HCT116 (cell line): ENCODE data around the gene TIAM1. TPM values are rescaled to one million over a fixed set of nuclear protein-coding genes. Genes with fewer than 3 reads are reported as not detected.

ENCODE experiments used
- ATAC-seq: fragments of 200-7000 bp; cut with Tn5 transposase; 2 replicates; pipeline ENCODE4 v1.9.1; 2020; ENCODE audit warnings: mild to moderate bottlenecking, moderate library complexity
- BruUV-seq: library from RNA; stranded (reverse); fragments of 400-500 nt; replicated peaks from 2 replicates; lab custom pipeline; 2021; lab: Mats Ljungman, UMichigan
- CTCF ChIA-PET: fragments of 300-600 bp; sonication (Branson Sonifier 250); formaldehyde crosslinking; loops from one replicate; lab custom pipeline; 2021; ENCODE audit warnings: antibody characterized with exemption; lab: Charles Lee
- POLR2A ChIA-PET: fragments of 300-600, 350-600 bp; sonication (Branson Sonifier 250); formaldehyde crosslinking; loops from one replicate; lab custom pipeline; 2021; ENCODE audit warnings: antibody characterized with exemption; lab: Charles Lee
- RAD21 ChIA-PET, 2 experiments: fragments of 300-600 bp; sonication (Branson Sonifier 250); formaldehyde crosslinking; loops; one replicate each; lab custom pipeline; 2023; ENCODE audit warnings: low total read pairs in 2 of 2; ENCODE audit not compliant: uncharacterized antibody in 2 of 2, unreplicated experiment in 2 of 2, low non-redundant PET in 1 of 2; lab: Charles Lee
- DNase-seq: peaks from one replicate; pipeline ENCODE4 v3.0.0-alpha.2; 2010; ENCODE audit warnings: low read depth, low spot score
- H2AFZ ChIP-seq: fragments of 200-600 bp; shearing (Covaris generic), sonication (generic); 2 replicates; pipeline ENCODE4 v1.6.1; 2017; ENCODE audit warnings: low read depth, mixed run types, mixed read lengths, antibody characterized with exemption, low read length; ENCODE audit not compliant: poor library complexity, severe bottlenecking
- H3K27ac ChIP-seq: 2 replicates; pipeline ENCODE4 v1.5.1; 2012; ENCODE audit warnings: low read depth, low read length
- H3K27me3 ChIP-seq: fragments of 200-600 bp; sonication (generic); 2 replicates; pipeline ENCODE4 v1.6.1; 2016; ENCODE audit warnings: mixed run types, low read length, mixed read lengths; ENCODE audit not compliant: insufficient read depth
- H3K36me3 ChIP-seq, 2 experiments: fragments of 200-500 bp in 1 of 2; fragments of 200-600 bp in 1 of 2; sonication (Bioruptor generic) in 1 of 2; sonication (generic) in 1 of 2; 2 replicates each; pipeline versions ENCODE4 v1.5.1 to v1.6.1; 2014 to 2016; ENCODE audit warnings: low read length in 2 of 2, inconsistent platforms in 1 of 2, mixed read lengths in 1 of 2, mixed run types in 1 of 2; ENCODE audit not compliant: insufficient read depth in 2 of 2, control insufficient read depth in 1 of 2
- H3K4me1 ChIP-seq, 2 experiments: fragments of 200-600 bp in 1 of 2; sonication (generic) in 1 of 2; 2 replicates each; pipeline versions ENCODE4 v1.5.1 to v1.6.1; 2012 to 2017; ENCODE audit warnings: low read length in 2 of 2, inconsistent platforms in 1 of 2, mild to moderate bottlenecking in 1 of 2, mixed read lengths in 1 of 2, mixed run types in 1 of 2, moderate library complexity in 1 of 2; ENCODE audit not compliant: insufficient read depth in 2 of 2, control insufficient read depth in 1 of 2
- H3K4me2 ChIP-seq: fragments of 200-600 bp; sonication (generic); 2 replicates; pipeline ENCODE4 v1.6.1; 2017; ENCODE audit warnings: mixed run types, low read length, mixed read lengths
- H3K4me3 ChIP-seq, 2 experiments: fragments of 200-600 bp in 1 of 2; sonication (generic) in 1 of 2; replicated peaks in 1 of 2; 2 replicates each; pipeline ENCODE4 v1.5.1; 2011 to 2016; ENCODE audit warnings: low read length in 2 of 2, control low read depth in 1 of 2, low read depth in 1 of 2, mild to moderate bottlenecking in 1 of 2, mixed read lengths in 1 of 2, mixed run types in 1 of 2
- H3K79me2 ChIP-seq: fragments of 200-600 bp; sonication (generic); 2 replicates; pipeline ENCODE4 v1.6.1; 2017; ENCODE audit warnings: mild to moderate bottlenecking, mixed run types, low read length, moderate library complexity, mixed read lengths; ENCODE audit not compliant: insufficient read depth
- H3K9ac ChIP-seq: fragments of 200-600 bp; sonication (generic); 2 replicates; pipeline ENCODE4 v1.6.1; 2016; ENCODE audit warnings: low read length, mixed read lengths
- H3K9me2 ChIP-seq: fragments of 200-600 bp; sonication (generic), shearing (Covaris generic); 2 replicates; pipeline ENCODE4 v1.6.1; 2017; ENCODE audit warnings: mixed run types, mild to moderate bottlenecking, moderate library complexity; ENCODE audit not compliant: insufficient read depth
- H3K9me3 ChIP-seq, 2 experiments: fragments of 200-500 bp in 1 of 2; fragments of 200-600 bp in 1 of 2; sonication (Bioruptor generic) in 1 of 2; sonication (generic) in 1 of 2; 2 replicates each; pipeline ENCODE4 v1.6.1; 2014 to 2017; ENCODE audit warnings: low read length in 2 of 2, mixed read lengths in 2 of 2, inconsistent platforms in 1 of 2, low read depth in 1 of 2, mild to moderate bottlenecking in 1 of 2, mixed run types in 1 of 2, moderate library complexity in 1 of 2; ENCODE audit not compliant: control insufficient read depth in 1 of 2, insufficient read depth in 1 of 2
- H4K20me1 ChIP-seq: fragments of 200-600 bp; sonication (generic), shearing (Covaris generic); 2 replicates; pipeline ENCODE4 v1.6.1; 2017; ENCODE audit warnings: mixed run types, mild to moderate bottlenecking, moderate library complexity; ENCODE audit not compliant: insufficient read depth
- CEBPB ChIP-seq: IDR thresholded peaks from 2 replicates; pipeline ENCODE4 v1.6.1; 2012; ENCODE audit warnings: low read depth
- EZH2phosphoT487 ChIP-seq: fragments of 200-600 bp; IDR thresholded peaks from 2 replicates; pipeline ENCODE4 v1.6.1; 2018; ENCODE audit warnings: antibody characterized with exemption, borderline replicate concordance
- FOSL1 ChIP-seq: IDR thresholded peaks from 2 replicates; pipeline ENCODE4 v1.6.1; 2012; ENCODE audit warnings: low read depth
- POLR2AphosphoS5 ChIP-seq: IDR thresholded peaks from 2 replicates; pipeline ENCODE4 v1.6.1; 2011; ENCODE audit warnings: mild to moderate bottlenecking, low read depth, low read length, moderate library complexity
- RAD21 ChIP-seq: IDR thresholded peaks from 2 replicates; pipeline ENCODE4 v1.6.1; 2012; ENCODE audit warnings: low read depth, mild to moderate bottlenecking
- SIN3A ChIP-seq: IDR thresholded peaks from 2 replicates; pipeline ENCODE4 v1.6.1; 2012; ENCODE audit warnings: low read depth
- TCF7L2 ChIP-seq: IDR thresholded peaks from 2 replicates; pipeline ENCODE4 v1.7.0; 2011; ENCODE audit warnings: borderline replicate concordance, inconsistent platforms; ENCODE audit not compliant: insufficient read depth, insufficient read length; ENCODE audit errors: extremely low read depth
- ZNF274 ChIP-seq: fragments of 200-500 bp; sonication (Bioruptor generic); IDR thresholded peaks from 2 replicates; pipeline ENCODE4 v1.6.1; 2014; ENCODE audit warnings: mild to moderate bottlenecking, low read depth, low read length, inconsistent platforms
- intact Hi-C: fragments of 100-400 bp; cut with micrococcal nuclease; formaldehyde crosslinking; loops from 2 replicates; pipeline ENCODE4 v1.10.0; 2022
- total RNA-seq: library from RNA; stranded (reverse); gene quantifications from one replicate; pipeline ENCODE4 v1.2.1, GENCODE V29; 2021; ENCODE audit not compliant: unreplicated experiment
- TF ChIP-seq, protein P1 (sequence below): IDR thresholded peaks from 2 replicates; pipeline ENCODE4 v1.6.1; 2011; ENCODE audit warnings: mild to moderate bottlenecking, low read length, moderate library complexity; ENCODE audit not compliant: insufficient replicate concordance; ENCODE audit errors: extremely low read depth
- TF ChIP-seq, protein P2 (sequence below): IDR thresholded peaks from 2 replicates; pipeline ENCODE4 v1.6.1; 2012
- TF ChIP-seq, protein P3 (sequence below): IDR thresholded peaks from 2 replicates; pipeline ENCODE4 v1.6.1; 2012; ENCODE audit warnings: low read depth
- TF ChIP-seq, protein P4 (sequence below): IDR thresholded peaks from 2 replicates; pipeline ENCODE4 v1.6.1; 2012
- TF ChIP-seq, protein P5 (sequence below), 3 experiments: fragments of 200-600 bp in 1 of 3; sonication (generic) in 1 of 3; IDR thresholded peaks in 2 of 3; conservative IDR thresholded peaks in 1 of 3; 2 replicates each; pipeline ENCODE4 v1.5.1; 2012 to 2017; ENCODE audit warnings: low read depth in 2 of 3, low read length in 2 of 3, antibody characterized with exemption in 1 of 3, borderline replicate concordance in 1 of 3, control low read depth in 1 of 3, mild to moderate bottlenecking in 1 of 3, mixed read lengths in 1 of 3, mixed run types in 1 of 3, moderate library complexity in 1 of 3; ENCODE audit not compliant: insufficient read depth in 1 of 3

TIAM1 gene
- total RNA-seq, 1 experiment from 2014 or later = 47.8 TPM

DNA sequence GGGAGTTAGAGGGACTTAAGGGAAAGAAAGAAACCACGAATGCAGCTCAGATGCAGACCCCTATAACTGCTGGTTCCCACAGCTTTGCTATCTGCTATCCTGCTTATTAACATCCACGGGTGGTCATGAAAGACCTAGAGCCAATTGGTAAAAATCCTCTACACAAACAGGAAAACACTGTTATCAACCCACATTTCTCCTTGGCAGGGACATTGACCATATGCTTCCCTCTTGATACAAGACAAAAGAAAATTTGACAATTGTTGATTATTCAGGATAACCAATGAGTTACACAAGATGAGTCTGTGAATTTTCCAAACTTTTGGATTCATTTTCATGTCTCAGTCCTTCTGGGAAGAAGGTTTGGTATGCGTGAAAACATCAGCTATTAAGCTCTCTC lies 90.4 kb downstream of the TIAM1 start:
- Histone ChIP-seq H3K9me2 (no peaks in the 10 kb centered on the region), H4K20me1 (no peaks in the 10 kb centered on the region), H2AFZ (no peak overlapping the region), H3K9ac (no peak overlapping the region), H3K9me3 (no peaks in the 10 kb centered on the region), H3K27ac (no peak overlapping the region), H3K79me2 (peaks cover 4% of the 10 kb centered on the region; the same call in 1 of the 2 replicates), H3K27me3 (no peaks in the 10 kb centered on the region), H3K4me2 (no peak overlapping the region), H3K36me3 (no peaks in the 10 kb centered on the region), H3K4me3 (no peak overlapping the region), H3K4me1 (peaks cover 0 to 4% of the 10 kb centered on the region in 2 experiments; a peak in 1 of 4 replicates)
- BruUV-seq = no TSS peak
- TF ChIP-seq SIN3A = no peak
- TF ChIP-seq RAD21 = no peak
- no peak for TF ChIP-seq TCF7L2
- no peak for TF ChIP-seq POLR2AphosphoS5
- TF ChIP-seq FOSL1 = no peak
- TF ChIP-seq, protein P1, sequence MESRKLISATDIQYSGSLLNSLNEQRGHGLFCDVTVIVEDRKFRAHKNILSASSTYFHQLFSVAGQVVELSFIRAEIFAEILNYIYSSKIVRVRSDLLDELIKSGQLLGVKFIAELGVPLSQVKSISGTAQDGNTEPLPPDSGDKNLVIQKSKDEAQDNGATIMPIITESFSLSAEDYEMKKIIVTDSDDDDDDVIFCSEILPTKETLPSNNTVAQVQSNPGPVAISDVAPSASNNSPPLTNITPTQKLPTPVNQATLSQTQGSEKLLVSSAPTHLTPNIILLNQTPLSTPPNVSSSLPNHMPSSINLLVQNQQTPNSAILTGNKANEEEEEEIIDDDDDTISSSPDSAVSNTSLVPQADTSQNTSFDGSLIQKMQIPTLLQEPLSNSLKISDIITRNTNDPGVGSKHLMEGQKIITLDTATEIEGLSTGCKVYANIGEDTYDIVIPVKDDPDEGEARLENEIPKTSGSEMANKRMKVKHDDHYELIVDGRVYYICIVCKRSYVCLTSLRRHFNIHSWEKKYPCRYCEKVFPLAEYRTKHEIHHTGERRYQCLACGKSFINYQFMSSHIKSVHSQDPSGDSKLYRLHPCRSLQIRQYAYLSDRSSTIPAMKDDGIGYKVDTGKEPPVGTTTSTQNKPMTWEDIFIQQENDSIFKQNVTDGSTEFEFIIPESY = no peak
- TF ChIP-seq, protein P2, sequence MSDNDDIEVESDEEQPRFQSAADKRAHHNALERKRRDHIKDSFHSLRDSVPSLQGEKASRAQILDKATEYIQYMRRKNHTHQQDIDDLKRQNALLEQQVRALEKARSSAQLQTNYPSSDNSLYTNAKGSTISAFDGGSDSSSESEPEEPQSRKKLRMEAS = no peak
- TF ChIP-seq, protein P3, sequence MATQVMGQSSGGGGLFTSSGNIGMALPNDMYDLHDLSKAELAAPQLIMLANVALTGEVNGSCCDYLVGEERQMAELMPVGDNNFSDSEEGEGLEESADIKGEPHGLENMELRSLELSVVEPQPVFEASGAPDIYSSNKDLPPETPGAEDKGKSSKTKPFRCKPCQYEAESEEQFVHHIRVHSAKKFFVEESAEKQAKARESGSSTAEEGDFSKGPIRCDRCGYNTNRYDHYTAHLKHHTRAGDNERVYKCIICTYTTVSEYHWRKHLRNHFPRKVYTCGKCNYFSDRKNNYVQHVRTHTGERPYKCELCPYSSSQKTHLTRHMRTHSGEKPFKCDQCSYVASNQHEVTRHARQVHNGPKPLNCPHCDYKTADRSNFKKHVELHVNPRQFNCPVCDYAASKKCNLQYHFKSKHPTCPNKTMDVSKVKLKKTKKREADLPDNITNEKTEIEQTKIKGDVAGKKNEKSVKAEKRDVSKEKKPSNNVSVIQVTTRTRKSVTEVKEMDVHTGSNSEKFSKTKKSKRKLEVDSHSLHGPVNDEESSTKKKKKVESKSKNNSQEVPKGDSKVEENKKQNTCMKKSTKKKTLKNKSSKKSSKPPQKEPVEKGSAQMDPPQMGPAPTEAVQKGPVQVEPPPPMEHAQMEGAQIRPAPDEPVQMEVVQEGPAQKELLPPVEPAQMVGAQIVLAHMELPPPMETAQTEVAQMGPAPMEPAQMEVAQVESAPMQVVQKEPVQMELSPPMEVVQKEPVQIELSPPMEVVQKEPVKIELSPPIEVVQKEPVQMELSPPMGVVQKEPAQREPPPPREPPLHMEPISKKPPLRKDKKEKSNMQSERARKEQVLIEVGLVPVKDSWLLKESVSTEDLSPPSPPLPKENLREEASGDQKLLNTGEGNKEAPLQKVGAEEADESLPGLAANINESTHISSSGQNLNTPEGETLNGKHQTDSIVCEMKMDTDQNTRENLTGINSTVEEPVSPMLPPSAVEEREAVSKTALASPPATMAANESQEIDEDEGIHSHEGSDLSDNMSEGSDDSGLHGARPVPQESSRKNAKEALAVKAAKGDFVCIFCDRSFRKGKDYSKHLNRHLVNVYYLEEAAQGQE = no peak
- TF ChIP-seq ZNF274 = no peak
- no peak for TF ChIP-seq EZH2phosphoT487
- no peak for TF ChIP-seq CEBPB
- TF ChIP-seq, protein P4, sequence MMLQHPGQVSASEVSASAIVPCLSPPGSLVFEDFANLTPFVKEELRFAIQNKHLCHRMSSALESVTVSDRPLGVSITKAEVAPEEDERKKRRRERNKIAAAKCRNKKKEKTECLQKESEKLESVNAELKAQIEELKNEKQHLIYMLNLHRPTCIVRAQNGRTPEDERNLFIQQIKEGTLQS = no peak
- TF ChIP-seq, protein P5, sequence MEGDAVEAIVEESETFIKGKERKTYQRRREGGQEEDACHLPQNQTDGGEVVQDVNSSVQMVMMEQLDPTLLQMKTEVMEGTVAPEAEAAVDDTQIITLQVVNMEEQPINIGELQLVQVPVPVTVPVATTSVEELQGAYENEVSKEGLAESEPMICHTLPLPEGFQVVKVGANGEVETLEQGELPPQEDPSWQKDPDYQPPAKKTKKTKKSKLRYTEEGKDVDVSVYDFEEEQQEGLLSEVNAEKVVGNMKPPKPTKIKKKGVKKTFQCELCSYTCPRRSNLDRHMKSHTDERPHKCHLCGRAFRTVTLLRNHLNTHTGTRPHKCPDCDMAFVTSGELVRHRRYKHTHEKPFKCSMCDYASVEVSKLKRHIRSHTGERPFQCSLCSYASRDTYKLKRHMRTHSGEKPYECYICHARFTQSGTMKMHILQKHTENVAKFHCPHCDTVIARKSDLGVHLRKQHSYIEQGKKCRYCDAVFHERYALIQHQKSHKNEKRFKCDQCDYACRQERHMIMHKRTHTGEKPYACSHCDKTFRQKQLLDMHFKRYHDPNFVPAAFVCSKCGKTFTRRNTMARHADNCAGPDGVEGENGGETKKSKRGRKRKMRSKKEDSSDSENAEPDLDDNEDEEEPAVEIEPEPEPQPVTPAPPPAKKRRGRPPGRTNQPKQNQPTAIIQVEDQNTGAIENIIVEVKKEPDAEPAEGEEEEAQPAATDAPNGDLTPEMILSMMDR (IDR thresholded peaks at IDR 0.05 in 2 of 3, conservative IDR thresholded peaks at IDR 0.05 in 1 of 3; ENCODE audit: borderline replicate concordance in 1 of 3, insufficient read depth in 1 of 3, low read depth in 2 of 3, low read length in 2 of 3) = no peak
- CTCF ChIA-PET = no interaction called here
- RAD21 ChIA-PET = no interaction called here
- POLR2A ChIA-PET = no interaction called here
- intact Hi-C loops = no loop called here
- DNase-seq (no peak), ATAC-seq (no peak)
